Measurements from ENCODE around the gene LRRFIP1. TPM values are rescaled to one million over a fixed set of nuclear protein-coding genes. Genes with fewer than 3 reads are reported as not detected.

Gene LRRFIP1
- total RNA-seq, 1 donor from 2014 or later, result 37.1 TPM

- Mint-ChIP-seq H3K27me3 (ENCODE audit: low read depth) (no peaks in the 10 kb centered on the region), H3K36me3 (ENCODE audit: low read depth) (peaks cover 28% of the 10 kb centered on the region), H3K27ac (ENCODE audit: unreplicated experiment) (no peak overlapping the region), H3K9me3 (peaks cover 3% of the 10 kb centered on the region), H3K4me1 (peaks cover 12% of the 10 kb centered on the region), H3K4me3 (no peak overlapping the region)
- no peak for TF ChIP-seq CTCF (conservative IDR thresholded peaks at IDR 0.05)
- no peak for DNase-seq (ENCODE audit: low read depth, low spot score)
Observed at GRCh38 chr2:237643066-237643465, 15.7 kb downstream of the LRRFIP1 start.

DNA sequence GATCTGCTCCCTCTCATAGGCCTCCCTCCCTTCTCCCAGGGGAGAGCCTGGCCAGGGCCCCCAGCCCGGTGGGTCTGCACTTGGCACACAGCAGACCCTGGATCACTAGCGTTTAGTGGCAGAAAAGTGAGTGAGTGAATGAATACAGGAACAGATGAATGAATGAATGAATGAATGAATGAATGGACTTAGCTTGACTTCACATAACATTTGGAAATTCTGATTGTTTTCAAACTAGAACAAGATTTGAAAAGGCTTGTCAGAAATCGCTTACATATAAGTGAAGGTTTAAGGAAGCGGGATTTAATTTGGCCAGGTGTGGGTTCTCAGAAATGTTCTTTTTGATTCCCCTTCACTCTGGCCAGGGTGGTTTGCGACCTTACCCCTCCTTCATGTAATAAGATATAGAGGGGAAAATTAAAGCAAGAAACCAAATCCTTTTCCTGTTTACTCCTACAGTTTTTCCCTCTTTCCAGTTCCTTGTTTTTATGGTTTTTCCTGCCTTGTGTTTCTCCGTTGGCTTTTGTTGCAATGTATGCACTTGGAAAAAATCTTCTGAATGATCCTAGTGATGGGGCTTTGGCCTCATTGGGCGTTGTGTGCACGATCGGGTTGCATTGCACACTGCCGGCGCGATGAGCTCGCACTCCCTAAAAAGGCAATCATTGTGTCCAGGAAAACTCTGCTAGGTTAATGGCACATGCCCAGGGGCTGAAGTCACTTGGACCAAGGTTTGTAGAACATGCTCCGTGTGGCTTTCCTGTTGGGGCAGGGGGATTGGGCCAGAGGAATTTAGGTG, 16.4 kb downstream of the LRRFIP1 start:
- TF ChIP-seq CTCF (conservative IDR thresholded peaks at IDR 0.05), result no peak
- DNase-seq (ENCODE audit: low read depth, low spot score), result no peak
- Mint-ChIP-seq H3K27me3 (ENCODE audit: low read depth) (no peaks in the 10 kb centered on the region), H3K4me3 (no peak overlapping the region), H3K27ac (ENCODE audit: unreplicated experiment) (no peak overlapping the region), H3K9me3 (peaks cover 3% of the 10 kb centered on the region), H3K4me1 (peaks cover 15% of the 10 kb centered on the region), H3K36me3 (ENCODE audit: low read depth) (peaks cover 22% of the 10 kb centered on the region)

DNA sequence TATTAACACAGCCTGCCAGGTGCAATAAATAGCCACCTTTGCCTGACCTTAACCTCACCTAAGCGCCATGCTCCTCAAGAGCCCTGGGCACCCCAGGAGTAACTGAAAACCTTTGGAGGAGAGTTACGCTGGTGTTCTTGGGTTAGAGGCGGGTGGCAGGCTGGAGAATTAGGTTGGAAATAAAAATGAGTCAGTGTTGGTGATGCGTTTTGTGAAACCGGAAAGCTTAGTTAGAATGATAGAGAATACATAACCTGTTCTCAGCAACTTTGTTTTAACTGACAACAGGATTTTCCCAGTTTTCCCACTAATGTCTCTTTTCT, 17.0 kb downstream of the LRRFIP1 start:
- no peak for TF ChIP-seq CTCF (conservative IDR thresholded peaks at IDR 0.05)
- Mint-ChIP-seq H3K27me3 (ENCODE audit: low read depth) (no peaks in the 10 kb centered on the region), H3K36me3 (ENCODE audit: low read depth) (peaks cover 19% of the 10 kb centered on the region), H3K27ac (ENCODE audit: unreplicated experiment) (no peak overlapping the region), H3K9me3 (peaks cover 3% of the 10 kb centered on the region), H3K4me1 (peaks cover 11% of the 10 kb centered on the region), H3K4me3 (no peak overlapping the region)
- no peak for DNase-seq (ENCODE audit: low read depth, low spot score)

GRCh38 chr2:237645261-237645660, 17.9 kb downstream of the LRRFIP1 start:
- Mint-ChIP-seq H3K36me3 (ENCODE audit: low read depth) (peaks cover 25% of the 10 kb centered on the region), H3K4me1 (peaks cover 11% of the 10 kb centered on the region), H3K27ac (ENCODE audit: unreplicated experiment) (peak overlapping the region; percentile 93), H3K4me3 (no peak overlapping the region), H3K9me3 (peaks cover 3% of the 10 kb centered on the region), H3K27me3 (ENCODE audit: low read depth) (no peaks in the 10 kb centered on the region)
- DNase-seq (ENCODE audit: low read depth, low spot score), result no peak
- no peak for TF ChIP-seq CTCF (conservative IDR thresholded peaks at IDR 0.05)

- no peak for TF ChIP-seq CTCF (conservative IDR thresholded peaks at IDR 0.05)
- DNase-seq (ENCODE audit: low read depth, low spot score), result no peak
- peaks cover 30% of the 10 kb centered on the region for H3K36me3 Mint-ChIP-seq (ENCODE audit: low read depth)
- H3K27ac Mint-ChIP-seq (ENCODE audit: unreplicated experiment), result no peak overlapping the region
- H3K4me3 Mint-ChIP-seq, result no peak overlapping the region
- peaks cover 5% of the 10 kb centered on the region for H3K9me3 Mint-ChIP-seq
- no peaks in the 10 kb centered on the region for H3K27me3 Mint-ChIP-seq (ENCODE audit: low read depth)
- peaks cover 11% of the 10 kb centered on the region for H3K4me1 Mint-ChIP-seq
Observed at GRCh38 chr2:237647176-237648015, 20.0 kb downstream of the LRRFIP1 start.

Measured in neural crest cell (in vitro differentiated cells).